GM12878 (cell line): Measurements from ENCODE around the gene SLC35F3. TPM values are rescaled to one million over a fixed set of nuclear protein-coding genes. Genes with fewer than 3 reads are reported as not detected.

Source experiments
- ATAC-seq: fragments of 200-7000 bp; cut with Tn5 transposase; 3 replicates; pipeline ENCODE4 v1.9.1; 2020; ENCODE audit warnings: mild to moderate bottlenecking, moderate library complexity
- BruUV-seq: library from RNA; stranded (reverse); fragments of 400-500 nt; replicated peaks from 2 replicates; lab custom pipeline; 2021; lab: Mats Ljungman, UMichigan
- CTCF ChIA-PET: fragments of 300-600 bp; sonication (Branson Sonifier 250); formaldehyde crosslinking; extraction: SDS; loops from one replicate; lab custom pipeline; 2021; ENCODE audit warnings: inconsistent platforms; lab: Yijun Ruan, JAX
- POLR2A ChIA-PET: fragments of 350-600 bp; formaldehyde crosslinking; extraction: SDS; loops from one replicate; lab custom pipeline; 2021; ENCODE audit warnings: inconsistent platforms; lab: Charles Lee
- RAD21 ChIA-PET: fragments of 300-600 bp; sonication (Branson Sonifier 250); formaldehyde crosslinking; loops from one replicate; lab custom pipeline; 2023; ENCODE audit warnings: antibody characterized with exemption; ENCODE audit not compliant: unreplicated experiment; lab: Charles Lee
- SMC1A ChIA-PET: fragments of 300-600 bp; sonication (Branson Sonifier 250); formaldehyde crosslinking; loops from one replicate; lab custom pipeline; 2023; ENCODE audit not compliant: unreplicated experiment, uncharacterized antibody; lab: Charles Lee
- DNase-seq: peaks from one replicate; pipeline ENCODE4 v3.0.0-alpha.2; 2011; ENCODE audit warnings: low read depth, low spot score
- FAIRE-seq: peaks from 3 replicates; lab custom pipeline; 2011; peaks lifted over from hg19 to GRCh38; lab: Jason Lieb, UNC
- H2AFZ ChIP-seq: 2 replicates; pipeline ENCODE4 v1.6.0; 2011; ENCODE audit warnings: low read depth, low read length, control low read depth; ENCODE audit not compliant: control insufficient read depth
- H3K27ac ChIP-seq: 2 replicates; pipeline ENCODE4 v1.5.1; 2011; ENCODE audit warnings: control low read depth; ENCODE audit not compliant: control insufficient read depth, insufficient read depth
- H3K27me3 ChIP-seq, 2 experiments: replicated peaks in 1 of 2; 2 replicates each; pipeline versions ENCODE4 v1.6.0 to v1.6.1; 2011; ENCODE audit warnings: low read length in 1 of 2; ENCODE audit not compliant: control insufficient read depth in 2 of 2, insufficient read depth in 2 of 2
- H3K36me3 ChIP-seq, 2 experiments: 2 replicates each; pipeline ENCODE4 v1.5.1; 2011; ENCODE audit warnings: low read length in 1 of 2; ENCODE audit not compliant: control insufficient read depth in 2 of 2, insufficient read depth in 2 of 2
- H3K4me1 ChIP-seq: 2 replicates; pipeline ENCODE4 v1.6.1; 2011; ENCODE audit warnings: mild to moderate bottlenecking, low read length, moderate library complexity, mixed read lengths; ENCODE audit not compliant: control insufficient read depth, insufficient read depth
- H3K4me2 ChIP-seq: 2 replicates; pipeline ENCODE4 v1.6.0; 2011; ENCODE audit warnings: control low read depth; ENCODE audit not compliant: control insufficient read depth, insufficient read depth
- H3K4me3 ChIP-seq: fragments of 200-600 bp; sonication (generic); 2 replicates; pipeline ENCODE4 v1.5.1; 2016
- H3K79me2 ChIP-seq: 2 replicates; pipeline ENCODE4 v1.6.0; 2011; ENCODE audit warnings: low read length; ENCODE audit not compliant: control insufficient read depth, insufficient read depth
- H3K9ac ChIP-seq: 2 replicates; pipeline ENCODE4 v1.8.0; 2011; ENCODE audit warnings: low read length, control low read depth, mixed read lengths; ENCODE audit not compliant: control insufficient read depth, insufficient read depth
- H3K9me3 ChIP-seq: replicated peaks from 3 replicates; pipeline ENCODE4 v1.5.1; 2011; ENCODE audit warnings: mild to moderate bottlenecking, low read length; ENCODE audit not compliant: control insufficient read depth, insufficient read depth
- H4K20me1 ChIP-seq: 2 replicates; pipeline ENCODE4 v1.6.0; 2011; ENCODE audit not compliant: control insufficient read depth, insufficient read depth
- BMI1 ChIP-seq: fragments of 450-650 bp; IDR thresholded peaks from 2 replicates; pipeline ENCODE4 v1.6.1; 2016; ENCODE audit warnings: mild to moderate bottlenecking, moderate library complexity, borderline replicate concordance
- FOS ChIP-seq: IDR thresholded peaks from 3 replicates; pipeline ENCODE4 v1.6.1; 2011; ENCODE audit warnings: borderline replicate concordance; ENCODE audit not compliant: insufficient read length; ENCODE audit errors: extremely low read depth
- IKZF1 ChIP-seq: fragments of 450-650 bp; conservative IDR thresholded peaks from 2 replicates; pipeline ENCODE4 v1.6.1; 2017; ENCODE audit warnings: antibody characterized with exemption, mild to moderate bottlenecking
- IRF4 ChIP-seq: IDR thresholded peaks from 2 replicates; pipeline ENCODE4 v1.6.1; 2011; ENCODE audit warnings: low read depth, low read length
- SIX5 ChIP-seq: IDR thresholded peaks from 2 replicates; pipeline ENCODE4 v1.6.1; 2011; ENCODE audit warnings: mild to moderate bottlenecking, low read depth, low read length, moderate library complexity; ENCODE audit not compliant: severe bottlenecking
- USF1 ChIP-seq: IDR thresholded peaks from 2 replicates; pipeline ENCODE4 v1.6.1; 2011; ENCODE audit warnings: borderline replicate concordance, low read depth, mild to moderate bottlenecking, moderate library complexity, mixed read lengths, low read length; ENCODE audit not compliant: insufficient read depth; ENCODE audit errors: extremely low read length
- ZBED1 ChIP-seq: IDR thresholded peaks from 2 replicates; pipeline ENCODE4 v1.6.1; 2016; ENCODE audit warnings: borderline replicate concordance
- ZNF217 ChIP-seq: fragments of 450-650 bp; IDR thresholded peaks from 2 replicates; pipeline ENCODE4 v1.6.1; 2017; ENCODE audit warnings: antibody characterized with exemption, mild to moderate bottlenecking
- ZNF24 ChIP-seq: fragments of 450-650 bp; IDR thresholded peaks from 2 replicates; pipeline ENCODE4 v1.6.1; 2017; ENCODE audit warnings: antibody characterized with exemption, mild to moderate bottlenecking
- ZNF274 ChIP-seq: IDR thresholded peaks from one replicate; pipeline ENCODE4 v1.8.0; 2011; ENCODE audit not compliant: insufficient read length, insufficient read depth
- in situ Hi-C: fragments of 300-500 bp; cut with MboI; formaldehyde crosslinking; loops from 9 replicates; pipeline ENCODE4 v1.14.3; 2018; ENCODE audit warnings: mixed read lengths
- intact Hi-C: fragments of 100-400 bp; cut with micrococcal nuclease; formaldehyde crosslinking; loops from one replicate; pipeline ENCODE4 v1.14.2; 2022; ENCODE audit not compliant: unreplicated experiment
- polyA plus RNA-seq, 11 experiments: library from polyadenylated mRNA; depleted of rRNA in 4 of 11; unstranded in 6 of 11; stranded (reverse) in 5 of 11; fragments of >200 nt; fragmentation: Nextera tagmentation in 4 of 11; fragmentation: Illumina TruSeq in 1 of 11; extraction: Ambion mirVana in 4 of 11; extraction: Trizol in 1 of 11; gene quantifications; 1 replicate in 1 of 11; 2 replicates in 10 of 11; pipeline versions ENCODE4 v1.2.1 to v1.2.3, GENCODE V29; 2011 to 2016; ENCODE audit warnings: inconsistent platforms in 2 of 11, missing spikeins in 2 of 11, low read depth in 1 of 11
- total RNA-seq, 4 experiments: library from RNA; depleted of rRNA in 3 of 4; stranded (reverse); fragments of >200 nt in 3 of 4; fragmentation: Illumina TruSeq in 1 of 4; extraction: Trizol in 1 of 4; gene quantifications; 2 replicates each; pipeline versions ENCODE4 v1.2.1 to v1.2.3, GENCODE V29; 2013 to 2021

Gene SLC35F3
- total and polyA plus RNA-seq, 10 of the 15 experiments (the other 5 are each of a cell fraction or from before 2014, with no cell fraction given) = 1.0 to 8.6 (median 5.7) TPM

GRCh38 chr1:233907151-233907550 lies 2.7 kb downstream of the SLC35F3 start:
- ChIA-PET POLR2A (no interaction called here), SMC1A (interaction anchor here (1.3 kb wide), 1 partner anchor 68 kb away, joined by 3 read pairs; no protein-coding TSS in a partner anchor), CTCF (interaction anchor here (0.6 kb wide), 1 partner anchor 418 kb away, joined by 3 read pairs; no protein-coding TSS in a partner anchor), RAD21 (no interaction called here)
- Histone ChIP-seq H3K4me2 (no peak overlapping the region), H4K20me1 (no peaks in the 10 kb centered on the region), H2AFZ (no peak overlapping the region), H3K27me3 (peaks cover 2 to 13% of the 10 kb centered on the region in 2 experiments), H3K4me3 (no peak overlapping the region), H3K79me2 (no peaks in the 10 kb centered on the region), H3K9ac (no peak overlapping the region), H3K4me1 (no peaks in the 10 kb centered on the region), H3K9me3 (peaks cover 3% of the 10 kb centered on the region; the same call in 2 of the 3 replicates), H3K27ac (no peak overlapping the region), H3K36me3 (no peaks in the 10 kb centered on the region)
- in situ Hi-C loops = no loop called here
- no peak for TF ChIP-seq ZNF217
- no peak for TF ChIP-seq FOS
- TF ChIP-seq BMI1 = no peak
- no peak for TF ChIP-seq ZNF274
- TF ChIP-seq ZBED1 = no peak
- no peak for TF ChIP-seq ZNF24
- TF ChIP-seq USF1 = no peak
- no peak for TF ChIP-seq SIX5
- TF ChIP-seq IKZF1 = no peak
- TF ChIP-seq IRF4 = no peak
- no peak for ATAC-seq
- intact Hi-C loops = no loop called here
- BruUV-seq = no TSS peak
- FAIRE-seq = no peak
- DNase-seq = no peak
